Panc1 (cell line): Measurements from ENCODE around the gene TSHZ1.

Experiments used
- CTCF ChIP-seq: fragments of 450-650 bp; IDR thresholded peaks from 2 replicates; pipeline ENCODE4 v1.5.1; 2017; ENCODE audit warnings: mild to moderate bottlenecking
- REST ChIP-seq, 2 experiments: IDR thresholded peaks; 2 replicates each; pipeline ENCODE4 v1.6.1; 2011 to 2012; ENCODE audit warnings: low read depth in 2 of 2, control low read depth in 1 of 2, low read length in 1 of 2, mild to moderate bottlenecking in 1 of 2, moderate library complexity in 1 of 2; ENCODE audit not compliant: insufficient read depth in 1 of 2
- SIN3A ChIP-seq: IDR thresholded peaks from 2 replicates; pipeline ENCODE4 v1.6.1; 2012; ENCODE audit warnings: low read depth, mild to moderate bottlenecking, low read length, moderate library complexity, borderline replicate concordance; ENCODE audit not compliant: insufficient read depth

- TF ChIP-seq CTCF: no peak
- no peak for TF ChIP-seq REST (IDR thresholded peaks at IDR 0.05; ENCODE audit: insufficient read depth in 1 of 2, low read depth in 2 of 2, low read length in 1 of 2)
- no peak for TF ChIP-seq SIN3A
Measured at GRCh38 chr18:75228967-75229366, 18.4 kb downstream of the TSHZ1 start.
